SK-N-SH (cell line): ENCODE data around the gene CD36. TPM values are rescaled to one million over a fixed set of nuclear protein-coding genes. Genes with fewer than 3 reads are reported as not detected.

Experiments used
- CTCF ChIA-PET: fragments of 300-600, 350-600 bp; formaldehyde crosslinking; extraction: SDS; loops from one replicate; lab custom pipeline; 2021; lab: Yijun Ruan, JAX
- POLR2A ChIA-PET: fragments of 350-600 bp; sonication (Branson Sonifier 250); formaldehyde crosslinking; extraction: SDS; loops from one replicate; lab custom pipeline; 2020; ENCODE audit warnings: antibody characterized with exemption, inconsistent platforms; lab: Yijun Ruan, JAX
- DNase-seq: peaks from one replicate; pipeline ENCODE4 v3.0.0; 2012
- H2AFZ ChIP-seq: fragments of 200-600 bp; sonication (generic); 2 replicates; pipeline ENCODE4 v1.8.1; 2016; ENCODE audit warnings: antibody characterized with exemption, mild to moderate bottlenecking, low read depth
- H3F3A ChIP-seq: fragments of 200-600 bp; sonication (generic); replicated peaks from 2 replicates; pipeline ENCODE3; 2016; ENCODE audit warnings: antibody characterized with exemption, mild to moderate bottlenecking; ENCODE audit not compliant: insufficient read depth
- H3K27ac ChIP-seq, 2 experiments: fragments of 200-500 bp in 1 of 2; fragments of 200-600 bp in 1 of 2; sonication (Bioruptor generic) in 1 of 2; sonication (generic), shearing (Covaris generic) in 1 of 2; 2 replicates each; pipeline versions ENCODE4 v1.5.1 to v1.6.1; 2014 to 2016; ENCODE audit warnings: low read depth in 2 of 2, inconsistent platforms in 1 of 2, low read length in 1 of 2, mild to moderate bottlenecking in 1 of 2, mixed read lengths in 1 of 2
- H3K27me3 ChIP-seq: fragments of 200-600 bp; sonication (generic), shearing (Covaris generic); 2 replicates; pipeline ENCODE4 v1.6.1; 2016; ENCODE audit warnings: mixed run types; ENCODE audit not compliant: insufficient read depth
- H3K36me3 ChIP-seq, 2 experiments: fragments of 200-500 bp in 1 of 2; fragments of 200-600 bp in 1 of 2; sonication (Bioruptor generic) in 1 of 2; sonication (generic) in 1 of 2; replicated peaks in 1 of 2; 2 replicates each; pipeline versions ENCODE3 to v1.5.1; 2014 to 2016; ENCODE audit warnings: low read length in 1 of 2, mild to moderate bottlenecking in 1 of 2; ENCODE audit not compliant: insufficient read depth in 2 of 2, control insufficient read depth in 1 of 2
- H3K4me1 ChIP-seq, 2 experiments: fragments of 200-500 bp in 1 of 2; fragments of 200-600 bp in 1 of 2; sonication (Bioruptor generic) in 1 of 2; sonication (generic), shearing (Covaris generic) in 1 of 2; 2 replicates each; pipeline versions ENCODE4 v1.5.1 to v1.6.1; 2014 to 2016; ENCODE audit warnings: low read depth in 1 of 2, low read length in 1 of 2, mixed run types in 1 of 2; ENCODE audit not compliant: insufficient read depth in 2 of 2, control insufficient read depth in 1 of 2
- H3K4me2 ChIP-seq: fragments of 200-600 bp; sonication (generic), shearing (Covaris generic); 2 replicates; pipeline ENCODE4 v1.6.1; 2017; ENCODE audit warnings: mixed run types
- H3K4me3 ChIP-seq, 2 experiments: fragments of 200-500 bp in 1 of 2; fragments of 200-600 bp in 1 of 2; sonication (Bioruptor generic) in 1 of 2; sonication (generic), shearing (Covaris generic) in 1 of 2; 2 replicates each; pipeline versions ENCODE4 v1.5.1 to v1.8.1; 2014 to 2016; ENCODE audit warnings: low read depth in 2 of 2, inconsistent platforms in 1 of 2, low read length in 1 of 2, mild to moderate bottlenecking in 1 of 2, mixed read lengths in 1 of 2, moderate library complexity in 1 of 2
- H3K79me2 ChIP-seq: fragments of 200-600 bp; sonication (generic); 2 replicates; pipeline ENCODE4 v1.8.1; 2017; ENCODE audit warnings: mild to moderate bottlenecking; ENCODE audit not compliant: insufficient read depth
- H3K9ac ChIP-seq: fragments of 200-600 bp; sonication (generic); 2 replicates; pipeline ENCODE4 v1.6.1; 2017; ENCODE audit warnings: mixed run types
- H3K9me2 ChIP-seq: fragments of 200-600 bp; sonication (generic); 2 replicates; pipeline ENCODE4 v1.6.1; 2017; ENCODE audit warnings: mixed run types
- H3K9me3 ChIP-seq: fragments of 200-600 bp; sonication (generic); 2 replicates; pipeline ENCODE4 v1.6.1; 2017; ENCODE audit warnings: mixed run types, mild to moderate bottlenecking, moderate library complexity
- H4K20me1 ChIP-seq: fragments of 200-600 bp; sonication (generic); 2 replicates; pipeline ENCODE4 v1.6.1; 2017; ENCODE audit warnings: mild to moderate bottlenecking, mixed run types; ENCODE audit not compliant: insufficient read depth
- ELF1 ChIP-seq: IDR thresholded peaks from 2 replicates; pipeline ENCODE4 v1.4.0; 2012
- EP300 ChIP-seq, 2 experiments: IDR thresholded peaks; 2 replicates each; pipeline versions ENCODE4 v1.4.0 to v1.6.1; 2012; ENCODE audit warnings: borderline replicate concordance in 1 of 2, low read depth in 1 of 2, low read length in 1 of 2
- EZH2phosphoT487 ChIP-seq: fragments of 200-600 bp; sonication (generic); IDR thresholded peaks from 2 replicates; pipeline ENCODE4 v1.6.1; 2017; ENCODE audit warnings: low read depth, mixed run types, mild to moderate bottlenecking, antibody characterized with exemption, moderate library complexity, borderline replicate concordance
- FOXJ3 ChIP-seq: sonication (generic); formaldehyde crosslinking; IDR thresholded peaks from 2 replicates; pipeline ENCODE4 v1.5.1; 2020; ENCODE audit warnings: mild to moderate bottlenecking, missing genetic modification reagents
- GABPA ChIP-seq: IDR thresholded peaks from 2 replicates; pipeline ENCODE4 v1.4.0; 2012; ENCODE audit warnings: low read depth, mild to moderate bottlenecking
- GATA2 ChIP-seq: sonication (generic); formaldehyde crosslinking; IDR thresholded peaks from 2 replicates; pipeline ENCODE4 v1.5.0; 2020; ENCODE audit warnings: mild to moderate bottlenecking, missing genetic modification reagents
- JUND ChIP-seq: IDR thresholded peaks from 2 replicates; pipeline ENCODE4 v1.4.0; 2012
- MAX ChIP-seq: IDR thresholded peaks from 2 replicates; pipeline ENCODE4 v1.4.0; 2012; ENCODE audit warnings: low read depth
- MEF2A ChIP-seq: IDR thresholded peaks from 2 replicates; pipeline ENCODE4 v1.4.0; 2012; ENCODE audit warnings: low read depth, borderline replicate concordance
- NFIC ChIP-seq: IDR thresholded peaks from 2 replicates; pipeline ENCODE4 v1.4.0; 2012; ENCODE audit warnings: borderline replicate concordance
- NRF1 ChIP-seq: IDR thresholded peaks from 2 replicates; pipeline ENCODE4 v1.6.1; 2012; ENCODE audit warnings: low read depth, mild to moderate bottlenecking, low read length
- POLR2AphosphoS5 ChIP-seq: IDR thresholded peaks from 2 replicates; pipeline ENCODE4 v1.6.1; 2012; ENCODE audit warnings: low read depth, low read length
- RCOR1 ChIP-seq: fragments of 150-350 bp; IDR thresholded peaks from 2 replicates; pipeline ENCODE4 v1.6.1; 2017; ENCODE audit warnings: antibody characterized with exemption, low read length
- RFX5 ChIP-seq: IDR thresholded peaks from 2 replicates; pipeline ENCODE4 v1.6.1; 2012; ENCODE audit warnings: mild to moderate bottlenecking, improper control_type of control experiment, low read length
- SIN3A ChIP-seq: IDR thresholded peaks from 2 replicates; pipeline ENCODE4 v1.6.1; 2012; ENCODE audit warnings: low read depth, mild to moderate bottlenecking, low read length, moderate library complexity, borderline replicate concordance
- SMC3 ChIP-seq: IDR thresholded peaks from 2 replicates; pipeline ENCODE4 v1.6.1; 2012; ENCODE audit warnings: low read depth, low read length, improper control_type of control experiment
- TAF1 ChIP-seq: IDR thresholded peaks from 2 replicates; pipeline ENCODE4 v1.6.1; 2012; ENCODE audit warnings: low read depth, mild to moderate bottlenecking, low read length, moderate library complexity, borderline replicate concordance
- TCF12 ChIP-seq: IDR thresholded peaks from 2 replicates; pipeline ENCODE4 v1.4.0; 2012
- USF1 ChIP-seq: IDR thresholded peaks from 2 replicates; pipeline ENCODE4 v1.4.0; 2012; ENCODE audit warnings: low read depth, borderline replicate concordance
- YY1 ChIP-seq: IDR thresholded peaks from 2 replicates; pipeline ENCODE4 v1.4.0; 2012; ENCODE audit warnings: low read depth, mild to moderate bottlenecking
- ZBTB33 ChIP-seq: IDR thresholded peaks from 2 replicates; pipeline ENCODE4 v1.4.0; 2012; ENCODE audit warnings: low read depth, borderline replicate concordance
- whole genome bisulfite sequencing: methylation state at CpG from one replicate; pipeline ENCODE4 v1.1.6; 2017; ENCODE audit warnings: low lambda C conversion rate; 5-methylcytosine and 5-hydroxymethylcytosine counted together
- polyA plus RNA-seq, 3 experiments: library from polyadenylated mRNA; depleted of rRNA; stranded (reverse); fragments of >200 nt; gene quantifications; 2 replicates each; pipeline ENCODE4 v1.2.3, GENCODE V29; 2012
- TF ChIP-seq, protein P1 (sequence below): IDR thresholded peaks from 2 replicates; pipeline ENCODE4 v1.6.1; 2012; ENCODE audit warnings: mild to moderate bottlenecking, low read depth, low read length, moderate library complexity
- TF ChIP-seq, protein P2 (sequence below): fragments of 150-350 bp; IDR thresholded peaks from 2 replicates; pipeline ENCODE4 v1.6.1; 2017; ENCODE audit warnings: antibody characterized with exemption, low read length, low read depth, borderline replicate concordance
- TF ChIP-seq, protein P3 (sequence below): fragments of 200-600 bp; sonication (generic); IDR thresholded peaks from 2 replicates; pipeline ENCODE4 v1.6.1; 2017; ENCODE audit warnings: antibody characterized with exemption, mild to moderate bottlenecking, moderate library complexity

CD36 gene
- polyA plus RNA-seq, 1 of the 3 experiments (the other 2 are of a cell fraction), result 0.10 TPM

GRCh38 chr7:80722616-80723195 lies 84.3 kb downstream of the CD36 start:
- Histone ChIP-seq H2AFZ (peak overlapping the region; percentile 8; the same call in 1 of the 2 replicates), H3K79me2 (no peaks in the 10 kb centered on the region), H3K36me3 (no peaks in the 10 kb centered on the region), H3K9me2 (no peaks in the 10 kb centered on the region), H3K9ac (peak overlapping the region; percentile 58), H3F3A (peaks cover 24% of the 10 kb centered on the region), H3K27ac (peak overlapping the region; percentile 91 to 93), H3K4me1 (peaks cover 7 to 33% of the 10 kb centered on the region in 2 experiments), H3K4me3 (0 out of 4 replicates have a peak overlapping the region, but pooled peaks of 1 of the 2 experiments have one; percentile 9), H3K9me3 (no peaks in the 10 kb centered on the region), H3K4me2 (peak overlapping the region; percentile 60), H4K20me1 (no peaks in the 10 kb centered on the region), H3K27me3 (no peaks in the 10 kb centered on the region)
- DNase-seq, result no peak
- WGBS, result 10% methylated on average over 3 of the region's 3 CpGs
- ChIA-PET POLR2A (interaction anchor here (0.6 kb wide), 1 partner anchor 187 kb away, joined by 3 read pairs; no protein-coding TSS in a partner anchor), CTCF (interaction anchor here (0.7 to 1.6 kb wide), 3 partner anchors 10 to 396 kb away, joined by 3 read pairs; no protein-coding TSS in a partner anchor)
- TF ChIP-seq TCF12 (peak; percentile 97), NRF1 (no peak), SIN3A (no peak), ELF1 (no peak), TAF1 (peak; percentile 54; the same call in 1 of the 2 replicates), MAX (peak; percentile 86), EP300 (IDR thresholded peaks at IDR 0.05; ENCODE audit: borderline replicate concordance in 1 of 2, low read depth in 1 of 2, low read length in 1 of 2) (peak in 1 of 2 experiments; percentile 99; a peak in 2 of 4 replicates), RFX5 (no peak), POLR2AphosphoS5 (peak; percentile 81), GABPA (no peak), SMC3 (no peak; the same call in 1 of the 2 replicates), ZBTB33 (peak; percentile 73; the same call in 1 of the 2 replicates), JUND (peak; percentile 99), YY1 (peak; percentile 76; the same call in 1 of the 2 replicates), NFIC (peak; percentile 99), USF1 (no peak), GATA2 (CRISPR knock-in tag) (no peak), EZH2phosphoT487 (no peak), RCOR1 (no peak), FOXJ3 (no peak), MEF2A (peak; percentile 65; the same call in 1 of the 2 replicates)
- TF ChIP-seq, protein P1, sequence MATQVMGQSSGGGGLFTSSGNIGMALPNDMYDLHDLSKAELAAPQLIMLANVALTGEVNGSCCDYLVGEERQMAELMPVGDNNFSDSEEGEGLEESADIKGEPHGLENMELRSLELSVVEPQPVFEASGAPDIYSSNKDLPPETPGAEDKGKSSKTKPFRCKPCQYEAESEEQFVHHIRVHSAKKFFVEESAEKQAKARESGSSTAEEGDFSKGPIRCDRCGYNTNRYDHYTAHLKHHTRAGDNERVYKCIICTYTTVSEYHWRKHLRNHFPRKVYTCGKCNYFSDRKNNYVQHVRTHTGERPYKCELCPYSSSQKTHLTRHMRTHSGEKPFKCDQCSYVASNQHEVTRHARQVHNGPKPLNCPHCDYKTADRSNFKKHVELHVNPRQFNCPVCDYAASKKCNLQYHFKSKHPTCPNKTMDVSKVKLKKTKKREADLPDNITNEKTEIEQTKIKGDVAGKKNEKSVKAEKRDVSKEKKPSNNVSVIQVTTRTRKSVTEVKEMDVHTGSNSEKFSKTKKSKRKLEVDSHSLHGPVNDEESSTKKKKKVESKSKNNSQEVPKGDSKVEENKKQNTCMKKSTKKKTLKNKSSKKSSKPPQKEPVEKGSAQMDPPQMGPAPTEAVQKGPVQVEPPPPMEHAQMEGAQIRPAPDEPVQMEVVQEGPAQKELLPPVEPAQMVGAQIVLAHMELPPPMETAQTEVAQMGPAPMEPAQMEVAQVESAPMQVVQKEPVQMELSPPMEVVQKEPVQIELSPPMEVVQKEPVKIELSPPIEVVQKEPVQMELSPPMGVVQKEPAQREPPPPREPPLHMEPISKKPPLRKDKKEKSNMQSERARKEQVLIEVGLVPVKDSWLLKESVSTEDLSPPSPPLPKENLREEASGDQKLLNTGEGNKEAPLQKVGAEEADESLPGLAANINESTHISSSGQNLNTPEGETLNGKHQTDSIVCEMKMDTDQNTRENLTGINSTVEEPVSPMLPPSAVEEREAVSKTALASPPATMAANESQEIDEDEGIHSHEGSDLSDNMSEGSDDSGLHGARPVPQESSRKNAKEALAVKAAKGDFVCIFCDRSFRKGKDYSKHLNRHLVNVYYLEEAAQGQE, result peak; percentile 59; the same call in 1 of the 2 replicates
- TF ChIP-seq, protein P2, sequence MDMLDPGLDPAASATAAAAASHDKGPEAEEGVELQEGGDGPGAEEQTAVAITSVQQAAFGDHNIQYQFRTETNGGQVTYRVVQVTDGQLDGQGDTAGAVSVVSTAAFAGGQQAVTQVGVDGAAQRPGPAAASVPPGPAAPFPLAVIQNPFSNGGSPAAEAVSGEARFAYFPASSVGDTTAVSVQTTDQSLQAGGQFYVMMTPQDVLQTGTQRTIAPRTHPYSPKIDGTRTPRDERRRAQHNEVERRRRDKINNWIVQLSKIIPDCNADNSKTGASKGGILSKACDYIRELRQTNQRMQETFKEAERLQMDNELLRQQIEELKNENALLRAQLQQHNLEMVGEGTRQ, result no peak
- TF ChIP-seq, protein P3, sequence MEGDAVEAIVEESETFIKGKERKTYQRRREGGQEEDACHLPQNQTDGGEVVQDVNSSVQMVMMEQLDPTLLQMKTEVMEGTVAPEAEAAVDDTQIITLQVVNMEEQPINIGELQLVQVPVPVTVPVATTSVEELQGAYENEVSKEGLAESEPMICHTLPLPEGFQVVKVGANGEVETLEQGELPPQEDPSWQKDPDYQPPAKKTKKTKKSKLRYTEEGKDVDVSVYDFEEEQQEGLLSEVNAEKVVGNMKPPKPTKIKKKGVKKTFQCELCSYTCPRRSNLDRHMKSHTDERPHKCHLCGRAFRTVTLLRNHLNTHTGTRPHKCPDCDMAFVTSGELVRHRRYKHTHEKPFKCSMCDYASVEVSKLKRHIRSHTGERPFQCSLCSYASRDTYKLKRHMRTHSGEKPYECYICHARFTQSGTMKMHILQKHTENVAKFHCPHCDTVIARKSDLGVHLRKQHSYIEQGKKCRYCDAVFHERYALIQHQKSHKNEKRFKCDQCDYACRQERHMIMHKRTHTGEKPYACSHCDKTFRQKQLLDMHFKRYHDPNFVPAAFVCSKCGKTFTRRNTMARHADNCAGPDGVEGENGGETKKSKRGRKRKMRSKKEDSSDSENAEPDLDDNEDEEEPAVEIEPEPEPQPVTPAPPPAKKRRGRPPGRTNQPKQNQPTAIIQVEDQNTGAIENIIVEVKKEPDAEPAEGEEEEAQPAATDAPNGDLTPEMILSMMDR, result no peak
